Spleen (tissue), 7 donors: ENCODE measurements around the gene ENTR1.

Source experiments
- POLR2A ChIP-seq, 3 donors: fragments of 450-650 bp; IDR thresholded peaks; one replicate each; pipeline ENCODE4 v1.5.1; 2017; ENCODE audit warnings: antibody characterized with exemption in 3 of 3, mild to moderate bottlenecking in 1 of 3
- POLR2AphosphoS5 ChIP-seq, 3 donors: sonication (generic); formaldehyde crosslinking; IDR thresholded peaks; one replicate each; pipeline ENCODE4 v1.5.1; 2017; ENCODE audit warnings: antibody characterized with exemption in 3 of 3
- TF ChIP-seq, protein P1 (sequence below), 11 experiments: fragments of 200-600 bp in 7 of 11; fragments of 450-650 bp in 4 of 11; sonication (generic) in 4 of 11; IDR thresholded peaks in 8 of 11; conservative IDR thresholded peaks in 3 of 11; 1 replicate in 7 of 11; 2 replicates in 4 of 11; pipeline versions ENCODE4 v1.4.0 to v1.8.0; 2016 to 2021; ENCODE audit warnings: antibody characterized with exemption in 11 of 11, inconsistent platforms in 4 of 11, mild to moderate bottlenecking in 1 of 11
- donor health status: DM: no; HTN: no; CAD: no; lungs with moderate emphysema.
- donor health status: DM: no; HTN: no; CAD: no.
- donor health status: DM: no; HTN: no; CAD: no.

DNA sequence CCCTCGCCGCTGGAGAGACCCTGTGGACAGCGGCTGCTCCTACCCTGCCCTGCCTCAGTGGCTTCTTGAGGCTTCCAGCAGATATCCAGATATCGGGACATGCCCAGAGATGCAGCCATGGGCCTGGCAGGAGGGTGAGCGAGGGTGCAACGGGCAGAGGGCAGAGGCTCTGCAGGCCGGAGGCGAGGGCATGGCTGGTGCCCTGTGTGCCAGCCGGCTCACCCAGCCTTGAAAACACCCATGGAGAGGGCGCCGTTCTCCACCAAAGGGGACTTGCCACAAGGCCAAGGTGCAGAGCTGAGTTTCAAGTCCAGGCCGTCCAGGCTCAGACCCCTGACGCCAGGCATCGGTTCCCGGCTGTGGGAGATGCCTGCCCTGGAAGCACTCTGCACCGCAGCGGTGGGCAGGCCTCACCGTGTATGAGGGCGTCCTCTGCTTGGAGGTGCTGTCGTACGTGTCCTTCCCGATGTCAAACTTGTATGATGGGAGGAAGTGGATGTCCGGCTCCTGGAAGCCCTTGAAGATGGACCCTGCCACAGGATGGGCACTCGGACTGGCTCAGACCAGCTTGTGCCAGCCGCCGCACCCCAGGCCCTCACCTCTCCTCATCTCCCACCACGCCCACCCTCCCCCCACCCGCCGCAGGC is 20.3 kb upstream of the ENTR1 start:
- TF ChIP-seq, protein P1, sequence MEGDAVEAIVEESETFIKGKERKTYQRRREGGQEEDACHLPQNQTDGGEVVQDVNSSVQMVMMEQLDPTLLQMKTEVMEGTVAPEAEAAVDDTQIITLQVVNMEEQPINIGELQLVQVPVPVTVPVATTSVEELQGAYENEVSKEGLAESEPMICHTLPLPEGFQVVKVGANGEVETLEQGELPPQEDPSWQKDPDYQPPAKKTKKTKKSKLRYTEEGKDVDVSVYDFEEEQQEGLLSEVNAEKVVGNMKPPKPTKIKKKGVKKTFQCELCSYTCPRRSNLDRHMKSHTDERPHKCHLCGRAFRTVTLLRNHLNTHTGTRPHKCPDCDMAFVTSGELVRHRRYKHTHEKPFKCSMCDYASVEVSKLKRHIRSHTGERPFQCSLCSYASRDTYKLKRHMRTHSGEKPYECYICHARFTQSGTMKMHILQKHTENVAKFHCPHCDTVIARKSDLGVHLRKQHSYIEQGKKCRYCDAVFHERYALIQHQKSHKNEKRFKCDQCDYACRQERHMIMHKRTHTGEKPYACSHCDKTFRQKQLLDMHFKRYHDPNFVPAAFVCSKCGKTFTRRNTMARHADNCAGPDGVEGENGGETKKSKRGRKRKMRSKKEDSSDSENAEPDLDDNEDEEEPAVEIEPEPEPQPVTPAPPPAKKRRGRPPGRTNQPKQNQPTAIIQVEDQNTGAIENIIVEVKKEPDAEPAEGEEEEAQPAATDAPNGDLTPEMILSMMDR (IDR thresholded peaks at IDR 0.05 in 8 of 11, conservative IDR thresholded peaks at IDR 0.05 in 3 of 11), result no peak
- no peak for TF ChIP-seq POLR2A (IDR thresholded peaks at IDR 0.05)
- TF ChIP-seq POLR2AphosphoS5 (IDR thresholded peaks at IDR 0.05), result peak in 1 of 3 donors; percentile 18
